Smooth muscle cell of the brain vasculature (primary cell): ENCODE data around the gene FAM234A.

ENCODE experiments used
- DNase-seq: peaks from one replicate; pipeline ENCODE4 v3.0.0-alpha.2; 2012; ENCODE audit warnings: low read depth, low spot score

The FAM234A gene

DNA sequence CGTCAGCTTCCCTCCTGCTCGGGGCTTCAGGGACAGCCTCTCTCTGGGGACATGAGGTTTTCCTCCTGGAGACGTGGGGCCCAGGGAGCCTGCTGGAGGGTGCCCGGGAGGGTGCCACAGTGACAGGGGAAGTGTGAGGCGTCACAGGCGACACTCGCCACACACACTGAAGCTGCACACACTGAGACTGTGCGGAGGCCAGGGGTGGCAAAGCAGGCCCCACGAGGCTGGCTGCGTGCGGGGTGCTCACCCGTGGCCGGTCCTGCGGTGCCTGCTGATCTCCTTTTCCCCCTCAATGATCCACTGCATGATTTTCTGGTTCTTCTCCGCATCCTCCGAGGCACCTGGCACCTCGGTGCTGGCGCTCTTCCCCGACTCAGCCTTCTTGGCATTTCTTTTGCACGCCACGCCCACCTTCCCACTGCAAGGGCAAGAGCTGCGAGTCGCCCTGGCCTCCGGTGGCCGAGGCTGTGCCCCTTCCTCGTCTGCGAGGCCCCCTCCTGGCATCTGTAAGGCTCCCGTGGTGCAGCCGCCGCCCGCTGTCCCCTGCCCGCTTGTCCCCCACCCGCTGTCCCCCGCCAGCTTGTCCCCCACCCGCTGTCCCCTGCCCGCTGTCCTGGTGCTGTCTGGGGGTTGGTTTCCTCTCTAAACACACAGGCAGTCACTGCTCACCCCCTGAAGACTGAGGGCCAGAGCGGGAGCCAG, 62.3 kb downstream of the FAM234A start:
- DNase-seq: no peak

DNA sequence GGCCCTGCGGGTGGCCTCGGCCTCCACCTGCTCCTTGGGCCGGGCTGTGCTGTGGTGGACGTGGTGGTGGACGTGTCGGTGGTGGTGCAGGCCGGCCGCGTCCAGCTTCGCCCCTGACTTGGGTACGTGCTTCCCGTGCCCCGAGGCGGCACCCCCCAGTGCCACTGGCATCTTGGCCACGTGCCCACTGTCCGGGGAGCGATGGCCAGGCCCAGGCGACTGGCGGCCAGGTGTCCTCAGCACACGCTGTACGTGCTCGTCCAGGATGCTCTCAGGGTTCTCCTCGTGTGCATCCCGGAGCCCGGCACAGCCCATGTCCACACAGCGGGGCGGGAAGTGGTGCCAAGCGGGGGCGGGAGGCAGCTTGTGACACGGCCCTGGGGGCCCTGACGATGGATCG, 63.2 kb downstream of the FAM234A start:
- DNase-seq: no peak

DNA sequence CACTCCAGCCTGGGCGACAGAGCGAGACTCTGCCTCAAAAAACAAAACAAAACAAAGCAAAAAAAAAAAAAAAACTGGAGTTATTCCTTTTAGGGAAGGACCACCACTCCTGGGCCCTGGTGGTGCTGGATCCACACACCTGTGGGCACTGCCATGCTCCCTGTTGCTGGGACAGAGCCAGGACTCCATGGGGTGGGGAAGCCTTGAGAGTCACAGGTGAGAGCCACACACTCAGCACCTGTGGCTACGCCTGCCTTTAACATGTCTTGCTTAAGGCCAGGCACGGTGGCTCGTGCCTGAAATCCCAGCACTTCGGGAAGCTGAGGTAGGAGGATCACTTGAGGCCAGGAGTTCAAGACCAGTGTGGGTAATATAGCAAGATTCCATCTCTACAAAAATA, 66.6 kb downstream of the FAM234A start:
- no peak for DNase-seq

DNA sequence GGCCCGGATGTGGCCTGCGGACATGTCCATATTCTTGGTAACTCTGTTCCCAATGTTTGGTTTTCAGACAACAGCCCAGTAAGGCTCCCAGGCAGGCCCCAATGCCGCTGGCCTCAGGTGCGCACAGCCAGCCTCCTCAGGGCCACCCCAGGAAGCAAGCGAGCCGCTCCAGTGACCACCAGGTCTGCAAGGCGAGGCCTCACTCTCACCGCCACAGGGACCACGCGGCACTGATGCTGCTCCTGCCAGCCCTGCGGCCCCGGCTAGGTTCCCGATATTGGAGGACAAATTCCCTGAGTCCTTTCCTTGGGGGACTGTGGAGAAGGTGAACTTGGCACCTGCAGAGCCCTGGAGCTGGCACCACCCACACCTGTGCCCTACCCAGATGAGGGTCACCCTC, 67.3 kb downstream of the FAM234A start:
- DNase-seq: no peak

DNA sequence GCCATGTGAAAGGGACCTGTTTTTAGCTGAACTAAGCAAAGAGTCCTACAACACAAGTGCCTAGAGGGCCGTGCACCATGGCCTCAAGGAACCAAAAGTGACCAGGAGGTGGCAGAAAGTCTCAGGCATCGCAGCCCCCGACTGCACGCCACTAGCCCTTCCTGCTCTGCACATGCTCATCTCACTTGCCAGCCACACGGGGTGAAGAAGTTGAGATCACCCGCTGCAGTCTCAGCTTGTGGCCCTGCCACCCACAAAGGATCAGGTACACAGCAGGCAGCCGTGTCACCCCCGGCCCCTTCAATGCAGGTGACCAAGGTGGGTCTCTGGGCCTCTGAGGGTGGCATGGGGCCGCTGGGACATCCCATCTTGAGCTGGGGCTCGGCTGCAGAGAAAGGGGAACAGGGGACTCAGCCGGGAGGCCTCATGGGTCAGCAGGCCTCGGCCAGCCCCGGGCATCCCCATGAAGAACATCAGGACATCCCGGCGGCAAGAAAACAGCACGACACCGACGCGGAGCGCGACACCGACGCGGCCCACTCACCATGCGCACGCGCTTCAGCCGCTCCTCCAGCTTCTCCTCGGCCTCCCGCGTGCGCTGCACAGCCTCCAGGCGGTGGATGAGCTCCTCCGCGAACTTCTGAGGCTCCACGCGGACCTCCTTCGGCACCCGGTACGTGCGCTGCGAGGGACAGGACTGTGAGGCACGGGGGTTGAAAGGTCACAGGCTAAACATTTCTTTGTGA, 69.3 kb downstream of the FAM234A start:
- DNase-seq: no peak

DNA sequence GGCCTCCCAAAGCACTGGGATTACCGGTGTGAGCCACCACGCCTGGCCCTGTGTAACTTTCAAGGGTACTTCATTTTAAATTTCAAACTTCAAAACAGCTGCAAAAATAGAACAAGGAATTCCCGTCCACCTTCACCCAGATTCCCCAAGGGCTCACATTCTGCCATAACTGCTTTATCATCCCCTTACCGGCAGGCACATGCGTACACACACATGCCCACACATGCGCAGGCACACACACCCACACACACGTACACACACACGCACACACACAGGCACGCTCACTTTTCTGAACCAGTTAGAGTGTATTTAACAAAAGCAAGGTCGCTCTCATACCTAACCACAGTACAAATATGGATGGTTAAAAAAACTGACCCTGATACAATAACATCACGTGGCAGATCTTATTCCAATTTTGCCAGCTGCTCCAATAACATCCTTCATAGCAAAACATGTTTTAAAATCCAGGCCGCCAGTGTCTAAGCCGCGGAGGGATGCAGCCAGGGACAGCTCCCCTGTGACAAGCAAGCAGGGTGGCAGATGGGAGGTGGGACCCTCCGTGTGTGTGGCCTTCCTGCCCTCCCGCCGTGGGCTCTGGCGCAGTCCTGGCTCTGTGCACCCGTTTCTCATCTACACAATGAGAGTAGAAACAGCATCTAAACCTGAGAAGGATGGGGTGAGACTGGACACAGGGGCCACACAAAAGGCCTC, 71.5 kb downstream of the FAM234A start:
- no peak for DNase-seq

DNA sequence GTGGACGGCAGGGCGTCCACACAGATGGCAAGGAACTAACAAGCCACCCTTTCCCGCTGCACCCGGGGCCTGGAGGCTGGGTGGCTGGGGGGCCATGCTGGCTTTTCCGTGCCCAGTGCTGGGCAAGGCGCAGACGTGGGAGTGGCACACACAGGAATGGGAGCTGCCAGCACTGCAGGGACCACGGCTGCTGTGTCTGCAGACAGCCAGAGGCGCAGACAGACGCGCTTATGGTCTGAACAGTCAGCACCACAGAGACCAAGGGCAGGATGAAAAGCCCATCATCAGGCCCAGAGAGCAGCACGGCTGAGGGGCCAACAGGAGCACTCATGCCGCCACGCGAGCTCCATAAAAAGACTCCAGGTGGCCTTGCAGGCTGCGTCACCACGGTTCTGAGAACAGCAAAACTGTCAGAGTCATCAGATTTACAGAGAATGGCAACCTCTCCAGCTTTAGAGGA, 72.3 kb downstream of the FAM234A start:
- no peak for DNase-seq

DNA sequence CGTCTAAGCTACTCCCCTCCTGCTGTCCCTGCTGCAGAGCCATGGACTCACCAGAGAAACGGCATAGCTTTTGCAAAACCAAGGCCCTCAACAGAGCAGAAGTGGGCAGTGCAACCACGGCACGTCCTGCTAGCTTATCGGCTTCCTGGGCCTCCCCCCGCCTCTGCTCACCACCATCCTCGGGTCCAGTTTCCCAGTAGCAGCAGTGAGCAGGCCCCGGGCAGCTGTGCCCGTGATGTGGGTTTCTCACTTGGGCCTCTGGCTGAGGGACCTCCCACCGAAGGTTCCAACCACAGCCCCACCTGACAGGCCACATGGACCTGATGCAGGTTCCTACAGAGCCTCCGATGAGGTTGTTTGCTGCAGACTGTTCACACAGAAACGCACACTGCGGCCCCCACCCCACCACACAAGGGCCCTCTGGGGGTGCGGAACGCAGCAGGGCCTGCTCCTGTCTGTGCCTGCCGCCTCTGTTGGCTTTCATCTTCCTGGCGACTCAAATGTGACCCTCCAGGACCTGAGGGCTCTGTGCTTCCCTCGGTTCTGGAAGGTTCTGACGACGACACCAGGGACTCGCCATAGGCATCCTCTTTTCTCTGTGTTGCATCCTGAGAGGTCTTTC, 73.2 kb downstream of the FAM234A start:
- no peak for DNase-seq

DNA sequence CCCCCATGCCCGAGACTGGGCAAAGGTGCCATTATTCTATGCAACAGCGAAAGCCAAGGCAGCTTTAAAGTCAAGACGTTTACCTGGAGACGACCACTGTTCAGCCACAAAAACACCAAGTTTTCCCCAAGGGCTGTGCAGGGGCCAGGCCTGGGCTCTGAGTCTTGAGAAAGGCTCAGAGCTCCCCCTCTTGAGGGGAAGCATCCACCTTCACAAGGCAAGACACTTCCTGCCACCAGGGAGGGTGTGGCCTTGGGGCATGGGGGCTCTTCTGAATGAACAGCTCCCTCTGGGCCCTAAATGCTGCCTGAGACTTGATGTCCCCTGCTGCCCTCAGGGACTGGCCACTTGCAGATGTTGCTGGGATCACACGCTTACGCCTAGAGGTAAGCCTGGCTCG, 74.9 kb downstream of the FAM234A start:
- DNase-seq: no peak

DNA sequence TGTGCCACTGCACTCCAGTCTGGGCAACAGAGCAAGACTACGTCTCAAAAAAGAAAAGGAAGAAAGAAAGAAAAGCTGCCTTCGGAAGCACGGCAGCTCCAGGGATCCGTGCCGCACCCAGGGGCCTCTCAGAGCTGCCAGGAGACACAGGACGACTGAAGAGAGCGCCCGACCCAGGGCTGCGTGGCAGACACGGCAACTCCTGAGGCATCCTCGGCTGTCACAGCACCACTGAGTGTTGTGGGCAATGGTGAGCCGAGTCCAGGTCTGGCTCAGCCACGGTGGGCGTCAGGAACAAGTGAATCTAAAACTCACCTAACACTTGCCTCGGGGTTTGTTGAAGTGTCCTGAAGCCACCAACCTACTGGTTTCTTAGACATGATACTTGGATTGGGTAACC, 77.1 kb downstream of the FAM234A start:
- DNase-seq: no peak

DNA sequence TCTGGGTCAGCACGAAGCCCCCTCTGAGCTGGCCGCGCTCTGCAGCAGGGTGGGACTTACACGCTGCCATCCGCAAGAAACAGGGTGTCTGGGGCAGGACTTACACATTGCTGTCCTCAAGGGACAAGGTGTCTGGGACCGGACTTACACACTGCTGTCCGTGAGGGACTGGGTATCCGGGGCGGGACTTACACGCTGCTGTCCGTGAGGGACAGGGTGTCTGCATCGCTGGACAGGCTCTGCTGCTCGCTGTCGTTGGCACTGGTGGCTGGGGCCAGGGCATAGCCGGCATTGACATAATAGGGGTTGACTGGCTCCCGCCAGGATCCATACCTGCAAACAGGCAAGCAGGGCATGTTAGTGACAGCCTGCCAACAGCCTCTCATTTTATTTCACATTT, 79.7 kb downstream of the FAM234A start:
- DNase-seq: no peak

DNA sequence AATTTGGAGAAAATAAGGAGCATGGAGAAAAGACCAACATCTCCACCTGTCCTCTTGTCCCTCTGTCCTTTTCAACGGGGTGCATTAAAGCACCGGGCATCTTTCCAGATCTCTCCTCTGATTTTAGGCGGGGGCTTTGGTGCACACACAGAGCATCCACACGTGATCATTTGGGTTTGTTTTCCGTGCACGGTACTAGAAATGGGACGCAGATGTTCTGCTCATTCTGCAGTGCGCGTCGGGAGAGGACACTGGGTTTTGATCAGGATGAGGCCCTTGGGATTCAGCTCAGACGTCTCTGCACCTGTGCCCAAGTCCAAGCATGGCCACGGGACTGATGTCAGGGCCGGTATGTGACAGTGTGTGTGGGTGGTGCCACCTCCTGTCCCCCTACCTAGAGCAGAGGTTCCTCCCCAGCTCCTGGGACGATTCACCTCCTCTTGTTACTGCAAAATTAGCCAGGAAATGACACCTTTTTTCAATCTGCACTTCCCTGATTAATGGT, 80.2 kb downstream of the FAM234A start:
- no peak for DNase-seq
